HEK293T (cell line): ENCODE data around the gene ARL5B.

Source experiments
- FOXM1 ChIP-seq: fragments of 450-650 bp; IDR thresholded peaks from 2 replicates; pipeline ENCODE4 v1.6.1; 2017; ENCODE audit warnings: mild to moderate bottlenecking, borderline replicate concordance
- HDGF ChIP-seq: fragments of 450-650 bp; IDR thresholded peaks from 2 replicates; pipeline ENCODE4 v1.6.1; 2017; ENCODE audit warnings: antibody characterized with exemption, borderline replicate concordance
- L3MBTL2 ChIP-seq: fragments of 450-650 bp; conservative IDR thresholded peaks from 2 replicates; pipeline ENCODE4 v1.6.1; 2016; ENCODE audit warnings: mild to moderate bottlenecking
- LEF1 ChIP-seq: fragments of 450-650 bp; IDR thresholded peaks from 2 replicates; pipeline ENCODE4 v1.6.1; 2017; ENCODE audit warnings: mild to moderate bottlenecking, borderline replicate concordance

- TF ChIP-seq LEF1, result no peak
- TF ChIP-seq L3MBTL2, result no peak
- TF ChIP-seq FOXM1, result no peak
- TF ChIP-seq HDGF, result no peak
Observed at GRCh38 chr10:18675086-18675801, 16.0 kb downstream of the ARL5B start.
